Lung (tissue), 12 donors: ENCODE results near the gene MPV17L. TPM values are rescaled to one million over a fixed set of nuclear protein-coding genes. Genes with fewer than 3 reads are reported as not detected.
"Not testable (repeated sequence)": the region's sequence is repeated elsewhere in the genome, so short reads cannot be mapped to it uniquely, and the experiment has no call there.

Experiments
- ATAC-seq: fragments of 200-7000 bp; cut with Tn5 transposase; one replicate; pipeline ENCODE4 v1.9.1; 2020; ENCODE audit warnings: moderate number of reproducible peaks; ENCODE audit not compliant: insufficient read depth, low FRiP score
- DNase-seq, 3 donors: peaks; one replicate each; pipeline ENCODE4 v3.0.0-alpha.2; 2013 to 2017
- H3K27ac ChIP-seq, 2 donors: one replicate each; pipeline ENCODE4 v1.5.1; 2013; ENCODE audit warnings: mild to moderate bottlenecking in 2 of 2, moderate library complexity in 2 of 2, control low read depth in 1 of 2, inconsistent platforms in 1 of 2, low read depth in 1 of 2, low read length in 1 of 2
- H3K27me3 ChIP-seq, 3 donors: one replicate each; pipeline ENCODE4 v1.5.1; 2013; ENCODE audit warnings: low read length in 2 of 3; ENCODE audit not compliant: control insufficient read depth in 3 of 3, insufficient read depth in 3 of 3
- H3K36me3 ChIP-seq, 4 donors: one replicate each; pipeline ENCODE4 v1.5.1; 2013; ENCODE audit warnings: low read length in 4 of 4, mild to moderate bottlenecking in 1 of 4, moderate library complexity in 1 of 4; ENCODE audit not compliant: control insufficient read depth in 4 of 4, insufficient read depth in 4 of 4
- H3K4me1 ChIP-seq, 5 donors: one replicate each; pipeline ENCODE4 v1.5.1; 2013; ENCODE audit warnings: low read length in 5 of 5, mild to moderate bottlenecking in 2 of 5, moderate library complexity in 1 of 5; ENCODE audit not compliant: control insufficient read depth in 5 of 5, insufficient read depth in 5 of 5
- H3K4me3 ChIP-seq: one replicate; pipeline ENCODE4 v1.5.1; 2013; ENCODE audit warnings: mild to moderate bottlenecking, control low read depth, moderate library complexity
- H3K9ac ChIP-seq, 2 donors: one replicate each; pipeline ENCODE4 v1.5.1; 2013; ENCODE audit warnings: low read length in 2 of 2, control low read depth in 1 of 2; ENCODE audit not compliant: insufficient read depth in 1 of 2
- H3K9me3 ChIP-seq, 4 donors: one replicate each; pipeline ENCODE4 v1.5.1; 2013; ENCODE audit warnings: low read length in 3 of 4, mild to moderate bottlenecking in 1 of 4, moderate library complexity in 1 of 4; ENCODE audit not compliant: control insufficient read depth in 4 of 4, insufficient read depth in 3 of 4
- WGBS, 2 donors: extraction: QIAGEN DNeasy Blood & Tissue Kit; methylation state at CpG; one replicate each; pipeline ENCODE4 v1.1.7; 2013; 5-methylcytosine and 5-hydroxymethylcytosine counted together
- polyA plus RNA-seq, 2 donors: library from polyadenylated mRNA; stranded (reverse); fragments of 200-250 nt; gene quantifications; one replicate each; pipeline ENCODE4 v1.2.1, GENCODE V29; 2013
- total RNA-seq, 2 donors: library from RNA; depleted of rRNA in 1 of 2; stranded (reverse); fragments of >200 nt in 1 of 2; gene quantifications; one replicate each; pipeline ENCODE4 v1.2.1, GENCODE V29; 2014 to 2021
- TF ChIP-seq, protein P1 (sequence below): IDR thresholded peaks from 2 replicates; pipeline ENCODE4 v1.5.1; 2012; ENCODE audit warnings: mild to moderate bottlenecking; ENCODE audit errors: control extremely low read depth, extremely low read depth
- donor health status: control.
- donor health status: control.
- donor health status: Bipolar disorder and iron deficiency.
- donor health status: healthy.
- donor health status: DM: yes; HTN: yes; CAD: no.

MPV17L gene
- total and polyA plus RNA-seq, 4 donors = 1.0 to 7.0 (median 1.2) TPM

DNA sequence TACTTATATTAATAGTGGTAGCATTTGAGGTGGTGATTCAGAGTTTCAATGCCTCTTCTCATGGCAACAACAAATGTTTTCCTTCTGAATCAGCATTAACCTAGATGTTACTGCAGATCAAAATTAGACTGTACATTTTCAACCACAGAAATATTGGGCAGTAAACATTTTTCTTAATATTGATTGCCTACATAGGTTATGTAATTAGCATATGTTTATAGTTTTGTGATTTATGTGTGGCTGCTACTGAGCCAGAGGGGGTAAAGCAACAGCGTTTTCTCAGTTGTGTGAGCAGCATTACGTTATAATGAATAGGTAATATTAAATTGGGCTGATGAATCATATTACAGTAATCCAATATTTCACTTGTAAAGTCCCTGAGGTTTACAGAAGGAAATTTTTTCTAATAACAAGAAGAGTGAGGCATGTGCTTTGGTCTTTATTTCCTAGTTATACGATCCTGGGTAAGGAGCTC is 20.0 kb downstream of the MPV17L start:
- Histone ChIP-seq H3K27me3 (no peaks in the 10 kb centered on the region), H3K4me1 (no peaks in the 10 kb centered on the region), H3K9me3 (no peaks in the 10 kb centered on the region), H3K27ac (no peak overlapping the region), H3K36me3 (no peaks in the 10 kb centered on the region), H3K4me3 (no peak overlapping the region), H3K9ac (no peak overlapping the region)
- DNase-seq (no peak), ATAC-seq (no peak)
- whole genome bisulfite sequencing, 2 donors = 69 to 82% methylated on average over 3 of the region's 3 CpGs
- TF ChIP-seq, protein P1, sequence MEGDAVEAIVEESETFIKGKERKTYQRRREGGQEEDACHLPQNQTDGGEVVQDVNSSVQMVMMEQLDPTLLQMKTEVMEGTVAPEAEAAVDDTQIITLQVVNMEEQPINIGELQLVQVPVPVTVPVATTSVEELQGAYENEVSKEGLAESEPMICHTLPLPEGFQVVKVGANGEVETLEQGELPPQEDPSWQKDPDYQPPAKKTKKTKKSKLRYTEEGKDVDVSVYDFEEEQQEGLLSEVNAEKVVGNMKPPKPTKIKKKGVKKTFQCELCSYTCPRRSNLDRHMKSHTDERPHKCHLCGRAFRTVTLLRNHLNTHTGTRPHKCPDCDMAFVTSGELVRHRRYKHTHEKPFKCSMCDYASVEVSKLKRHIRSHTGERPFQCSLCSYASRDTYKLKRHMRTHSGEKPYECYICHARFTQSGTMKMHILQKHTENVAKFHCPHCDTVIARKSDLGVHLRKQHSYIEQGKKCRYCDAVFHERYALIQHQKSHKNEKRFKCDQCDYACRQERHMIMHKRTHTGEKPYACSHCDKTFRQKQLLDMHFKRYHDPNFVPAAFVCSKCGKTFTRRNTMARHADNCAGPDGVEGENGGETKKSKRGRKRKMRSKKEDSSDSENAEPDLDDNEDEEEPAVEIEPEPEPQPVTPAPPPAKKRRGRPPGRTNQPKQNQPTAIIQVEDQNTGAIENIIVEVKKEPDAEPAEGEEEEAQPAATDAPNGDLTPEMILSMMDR = no peak

DNA sequence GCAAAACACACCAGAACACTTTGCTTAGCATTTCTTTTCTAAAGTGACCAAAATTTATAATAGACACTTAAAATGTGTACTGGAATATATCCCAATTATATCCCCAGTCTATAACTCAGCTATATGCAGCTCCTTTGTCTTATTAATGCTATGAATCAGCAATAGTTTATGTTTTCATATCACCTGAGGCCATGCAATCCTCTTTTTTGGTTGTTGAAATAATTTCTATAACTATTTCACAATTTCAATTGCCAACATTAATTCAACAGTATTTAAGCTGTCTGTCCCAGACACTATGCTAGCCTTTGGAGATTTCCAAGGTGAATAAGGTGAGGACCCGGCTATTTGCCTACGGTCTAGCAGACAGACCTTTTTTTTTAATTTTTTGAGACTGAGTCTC is 21.6 kb downstream of the MPV17L start:
- Histone ChIP-seq H3K4me3 (no peak overlapping the region), H3K36me3 (no peaks in the 10 kb centered on the region), H3K9me3 (no peaks in the 10 kb centered on the region), H3K4me1 (no peaks in the 10 kb centered on the region), H3K27me3 (no peaks in the 10 kb centered on the region), H3K27ac (no peak overlapping the region), H3K9ac (no peak overlapping the region)
- WGBS, 2 donors = 94 to 99% methylated on average over 2 of the region's 2 CpGs
- TF ChIP-seq, protein P1 = no peak
- no peak for DNase-seq
- ATAC-seq = no peak

- ATAC-seq (no peak), DNase-seq (no peak)
- H3K9me3 ChIP-seq = no peaks in the 10 kb centered on the region
- 85 to 88% methylated on average over 3 of the region's 3 CpGs for WGBS, 2 donors
- no peaks in the 10 kb centered on the region for H3K27me3 ChIP-seq
- TF ChIP-seq, protein P1 = no peak
- H3K4me1 ChIP-seq = no peaks in the 10 kb centered on the region
- H3K36me3 ChIP-seq = no peaks in the 10 kb centered on the region
- no peak overlapping the region for H3K4me3 ChIP-seq
- H3K9ac ChIP-seq = no peak overlapping the region
- no peak overlapping the region for H3K27ac ChIP-seq
These were observed 22.7 kb downstream of the MPV17L start for GRCh38 chr16:15418206-15418605.

DNA sequence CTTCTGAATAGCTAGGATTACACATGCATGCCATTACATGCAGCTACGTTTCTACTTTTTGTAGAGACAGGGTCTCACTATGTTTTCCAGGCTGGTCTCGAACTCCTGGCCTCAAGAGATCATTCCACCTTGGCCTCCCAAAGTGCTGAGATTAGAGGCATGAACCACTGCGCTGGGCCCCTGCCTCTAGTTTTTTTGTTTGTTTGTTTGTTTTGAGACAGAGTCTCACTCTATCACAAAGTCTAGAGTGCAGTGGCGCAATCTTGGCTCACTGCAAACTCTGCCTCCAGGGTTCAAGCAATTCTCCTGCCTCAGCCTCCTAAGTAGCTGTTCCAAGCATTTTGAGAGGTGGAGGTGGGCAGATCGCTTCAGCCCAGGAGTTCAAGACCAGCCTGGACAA is 26.1 kb downstream of the MPV17L start:
- H3K9ac ChIP-seq, DNase-seq, H3K27me3 ChIP-seq, H3K27ac ChIP-seq, H3K4me3 ChIP-seq, H3K36me3 ChIP-seq, H3K9me3 ChIP-seq, H3K4me1 ChIP-seq, ATAC-seq: not testable (repeated sequence)
- WGBS, 2 donors = 91 to 92% methylated on average over 5 of the region's 5 CpGs
